ENCODE data around the gene AEN.

DNA sequence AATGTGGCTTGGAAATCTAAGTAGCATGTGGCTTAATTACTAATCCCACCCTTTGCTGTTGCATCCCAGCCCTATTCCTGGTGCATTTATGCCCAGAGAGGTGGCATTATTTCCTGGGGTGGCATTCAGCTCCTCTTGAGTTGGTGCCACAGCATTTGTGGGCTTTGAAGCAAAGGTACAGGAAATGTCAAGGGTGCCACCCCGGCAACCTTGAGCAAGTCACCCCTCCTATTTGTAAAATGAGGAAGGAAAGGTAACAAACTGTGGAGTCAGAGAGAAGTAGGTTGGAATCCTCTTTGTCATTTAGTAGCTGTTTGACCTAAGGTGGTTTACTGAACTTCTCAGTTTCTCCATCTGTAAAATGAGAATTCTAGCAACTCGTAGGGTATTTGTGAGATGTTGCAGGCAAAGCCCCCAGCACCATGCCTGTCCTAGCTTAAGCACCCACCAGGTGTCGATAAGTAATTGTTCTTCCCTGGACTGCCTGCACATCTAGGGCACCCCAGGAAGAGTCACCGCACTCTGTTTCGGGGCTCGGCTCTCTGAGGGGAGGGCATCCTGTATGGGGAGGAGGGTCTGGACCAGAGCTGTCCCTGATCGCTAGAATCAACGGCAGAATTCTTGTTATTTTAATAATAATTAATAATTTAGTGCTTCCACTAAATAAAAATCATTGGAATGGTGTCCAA is 34.8 kb downstream of the AEN start:
- TF ChIP-seq POLR2A (IDR thresholded peaks at IDR 0.05; ENCODE audit: control extremely low read depth in 1 of 2, low read depth in 2 of 2, low read length in 2 of 2) (no peak), TCF12 (IDR thresholded peaks at IDR 0.05; ENCODE audit: low read depth, low read length) (no peak), TAF1 (IDR thresholded peaks at IDR 0.05; ENCODE audit: low read depth, low read length) (no peak), SUZ12 (IDR thresholded peaks at IDR 0.05; ENCODE audit: low read length) (no peak), SRF (IDR thresholded peaks at IDR 0.05; ENCODE audit: low read depth, low read length) (no peak), GTF2F1 (IDR thresholded peaks at IDR 0.05; ENCODE audit: borderline replicate concordance, low read depth, low read length) (no peak), PHF8 (conservative IDR thresholded peaks at IDR 0.05; ENCODE audit: low read depth, low read length) (no peak)
- TF ChIP-seq, protein P1, sequence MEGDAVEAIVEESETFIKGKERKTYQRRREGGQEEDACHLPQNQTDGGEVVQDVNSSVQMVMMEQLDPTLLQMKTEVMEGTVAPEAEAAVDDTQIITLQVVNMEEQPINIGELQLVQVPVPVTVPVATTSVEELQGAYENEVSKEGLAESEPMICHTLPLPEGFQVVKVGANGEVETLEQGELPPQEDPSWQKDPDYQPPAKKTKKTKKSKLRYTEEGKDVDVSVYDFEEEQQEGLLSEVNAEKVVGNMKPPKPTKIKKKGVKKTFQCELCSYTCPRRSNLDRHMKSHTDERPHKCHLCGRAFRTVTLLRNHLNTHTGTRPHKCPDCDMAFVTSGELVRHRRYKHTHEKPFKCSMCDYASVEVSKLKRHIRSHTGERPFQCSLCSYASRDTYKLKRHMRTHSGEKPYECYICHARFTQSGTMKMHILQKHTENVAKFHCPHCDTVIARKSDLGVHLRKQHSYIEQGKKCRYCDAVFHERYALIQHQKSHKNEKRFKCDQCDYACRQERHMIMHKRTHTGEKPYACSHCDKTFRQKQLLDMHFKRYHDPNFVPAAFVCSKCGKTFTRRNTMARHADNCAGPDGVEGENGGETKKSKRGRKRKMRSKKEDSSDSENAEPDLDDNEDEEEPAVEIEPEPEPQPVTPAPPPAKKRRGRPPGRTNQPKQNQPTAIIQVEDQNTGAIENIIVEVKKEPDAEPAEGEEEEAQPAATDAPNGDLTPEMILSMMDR (IDR thresholded peaks at IDR 0.05; ENCODE audit: control extremely low read depth in 1 of 3, insufficient read depth in 1 of 3, low read depth in 1 of 3, low read length in 3 of 3) = no peak
- TF ChIP-seq, protein P2, sequence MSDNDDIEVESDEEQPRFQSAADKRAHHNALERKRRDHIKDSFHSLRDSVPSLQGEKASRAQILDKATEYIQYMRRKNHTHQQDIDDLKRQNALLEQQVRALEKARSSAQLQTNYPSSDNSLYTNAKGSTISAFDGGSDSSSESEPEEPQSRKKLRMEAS (IDR thresholded peaks at IDR 0.05) = no peak
